Superior temporal gyrus (tissue), 1 donor: ENCODE data around the gene STUB1.

Experiments
- DNase-seq: peaks from one replicate; pipeline ENCODE4 v3.0.0-alpha.2; 2016; ENCODE audit errors: extremely low spot score

Gene STUB1

GRCh38 chr16:667113-667779 is 13.0 kb upstream of the STUB1 start:
- DNase-seq = no peak

- peak; percentile 93 for DNase-seq
Observed at GRCh38 chr16:667780-668518, 12.3 kb upstream of the STUB1 start, which contains the start of gene RHOT2. RHOT2 (plus strand) TSS chr16:668132; CDS start chr16:668200, 68 bp downstream.

- no peak for DNase-seq
Observed at GRCh38 chr16:668519-669171, 11.6 kb upstream of the STUB1 start.

GRCh38 chr16:669666-670065 is 10.5 kb upstream of the STUB1 start:
- no peak for DNase-seq

- no peak for DNase-seq
Observed at GRCh38 chr16:670485-671352, 9.5 kb upstream of the STUB1 start.

- no peak for DNase-seq
Observed at GRCh38 chr16:671353-672131, 8.7 kb upstream of the STUB1 start.

GRCh38 chr16:672371-672770 is 7.8 kb upstream of the STUB1 start:
- no peak for DNase-seq

GRCh38 chr16:672851-673250 is 7.4 kb upstream of the STUB1 start:
- no peak for DNase-seq

GRCh38 chr16:673399-673991 is 6.7 kb upstream of the STUB1 start:
- DNase-seq = no peak

- no peak for DNase-seq
Observed at GRCh38 chr16:674214-674881, 5.9 kb upstream of the STUB1 start.

GRCh38 chr16:674968-675883 is 5.0 kb upstream of the STUB1 start, which contains the start of gene RHBDL1:
RHBDL1 (plus strand) TSS chr16:675671; CDS start chr16:675791, 120 bp downstream.
- no peak for DNase-seq

GRCh38 chr16:675884-676564 is 4.2 kb upstream of the STUB1 start:
- DNase-seq = no peak

- no peak for DNase-seq
Observed at GRCh38 chr16:676565-676902, 3.7 kb upstream of the STUB1 start.

- no peak for DNase-seq
Observed at GRCh38 chr16:676913-677312, 3.3 kb upstream of the STUB1 start.

- DNase-seq = no peak
Observed at GRCh38 chr16:677316-678190, 2.7 kb upstream of the STUB1 start.

- DNase-seq = no peak
Observed at GRCh38 chr16:678209-678857, 1.9 kb upstream of the STUB1 start.
